GM18861 (cell line): Measurements from ENCODE around the gene TRAF3IP1.
"Not testable (repeated sequence)": the region's sequence is repeated elsewhere in the genome, so short reads cannot be mapped to it uniquely, and the experiment has no call there.

Experiments used
- ATAC-seq: cut with Tn5 transposase; IDR thresholded peaks from one replicate; pipeline ENCODE4 v1.9.1; 2021; ENCODE audit not compliant: unreplicated experiment

TRAF3IP1 gene

GRCh38 chr2:238337846-238338245 is 17.5 kb downstream of the TRAF3IP1 start:
- no peak for ATAC-seq

DNA sequence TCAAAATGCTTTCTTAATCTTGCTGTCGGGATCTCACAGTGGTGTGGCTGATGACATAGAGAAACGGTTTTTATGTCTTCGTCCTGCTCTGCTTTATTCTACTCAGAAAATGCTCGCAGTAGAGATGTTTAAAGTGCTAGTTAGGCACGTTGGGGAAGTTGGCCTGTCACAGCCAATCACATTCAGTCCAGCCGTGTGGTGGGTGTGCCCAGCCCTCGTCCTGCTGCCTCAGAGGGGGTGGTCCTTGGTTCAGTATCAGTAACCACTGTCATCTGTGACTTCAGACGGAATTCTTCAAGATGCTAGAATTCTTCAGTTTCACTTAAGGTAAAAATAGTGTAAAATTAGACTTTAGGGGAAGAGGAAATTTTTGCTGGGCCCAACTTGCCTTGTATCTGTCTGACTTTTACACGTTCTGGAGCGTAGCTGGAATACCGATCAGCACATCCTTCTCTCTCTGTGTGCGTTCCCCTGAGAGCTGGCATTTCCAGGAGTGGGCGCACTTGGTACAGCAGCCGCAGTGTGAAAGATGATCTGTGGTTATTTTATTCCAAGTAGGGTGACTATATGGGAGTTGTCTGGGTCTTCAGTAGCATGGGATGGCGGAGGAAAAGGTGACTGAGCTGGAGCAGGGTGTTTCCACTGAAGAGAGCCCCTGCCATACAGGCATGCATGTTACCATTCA is 18.5 kb downstream of the TRAF3IP1 start:
- no peak for ATAC-seq

- no peak for ATAC-seq
These were observed 19.1 kb downstream of the TRAF3IP1 start for GRCh38 chr2:238339395-238339780.

GRCh38 chr2:238339814-238340213 is 19.5 kb downstream of the TRAF3IP1 start:
- ATAC-seq: no peak

- ATAC-seq: no peak
These were observed 21.2 kb downstream of the TRAF3IP1 start for GRCh38 chr2:238341536-238341935.

DNA sequence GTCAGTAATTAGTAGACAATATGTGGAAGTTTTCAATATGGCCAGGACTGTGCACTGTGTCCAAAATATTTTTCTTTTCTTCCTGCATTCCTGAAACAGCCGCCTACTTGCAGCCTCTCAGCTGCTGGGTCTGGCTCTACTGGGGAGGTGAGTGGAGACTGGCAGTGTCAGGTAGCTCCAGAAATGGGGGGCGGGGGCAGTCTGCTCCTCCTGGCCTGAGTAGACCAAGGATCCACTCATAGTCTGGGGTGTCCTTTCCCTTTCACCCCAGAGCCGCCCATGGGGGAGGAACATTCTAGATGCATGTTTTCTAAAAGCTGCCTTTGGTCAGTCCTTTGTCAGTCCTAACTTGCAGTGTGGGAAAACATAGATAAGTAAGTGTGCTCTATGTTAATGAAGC is 23.7 kb downstream of the TRAF3IP1 start:
- no peak for ATAC-seq

GRCh38 chr2:238344517-238344916 is 24.2 kb downstream of the TRAF3IP1 start:
- ATAC-seq: no peak

GRCh38 chr2:238345297-238345968 is 25.1 kb downstream of the TRAF3IP1 start:
- no peak for ATAC-seq

DNA sequence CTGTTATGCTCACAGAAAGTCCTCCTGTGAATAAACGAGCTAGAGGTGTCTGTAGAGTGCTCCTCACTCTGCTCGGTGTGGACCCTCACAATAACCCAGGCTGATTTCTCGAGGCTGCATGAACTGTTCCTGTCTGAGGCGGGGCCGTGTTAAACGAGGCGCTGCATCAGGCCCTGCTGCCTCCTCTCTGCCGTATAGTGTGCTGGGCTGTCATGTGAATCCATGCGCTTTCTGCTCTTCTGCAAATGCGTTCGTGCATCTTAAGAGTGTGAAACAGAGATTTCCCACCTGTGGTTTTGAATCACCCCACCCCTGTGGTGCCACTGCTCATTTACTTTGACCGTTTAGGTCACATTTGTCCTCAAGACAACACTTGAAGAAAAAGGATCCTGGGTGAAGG is 26.2 kb downstream of the TRAF3IP1 start:
- no peak for ATAC-seq

DNA sequence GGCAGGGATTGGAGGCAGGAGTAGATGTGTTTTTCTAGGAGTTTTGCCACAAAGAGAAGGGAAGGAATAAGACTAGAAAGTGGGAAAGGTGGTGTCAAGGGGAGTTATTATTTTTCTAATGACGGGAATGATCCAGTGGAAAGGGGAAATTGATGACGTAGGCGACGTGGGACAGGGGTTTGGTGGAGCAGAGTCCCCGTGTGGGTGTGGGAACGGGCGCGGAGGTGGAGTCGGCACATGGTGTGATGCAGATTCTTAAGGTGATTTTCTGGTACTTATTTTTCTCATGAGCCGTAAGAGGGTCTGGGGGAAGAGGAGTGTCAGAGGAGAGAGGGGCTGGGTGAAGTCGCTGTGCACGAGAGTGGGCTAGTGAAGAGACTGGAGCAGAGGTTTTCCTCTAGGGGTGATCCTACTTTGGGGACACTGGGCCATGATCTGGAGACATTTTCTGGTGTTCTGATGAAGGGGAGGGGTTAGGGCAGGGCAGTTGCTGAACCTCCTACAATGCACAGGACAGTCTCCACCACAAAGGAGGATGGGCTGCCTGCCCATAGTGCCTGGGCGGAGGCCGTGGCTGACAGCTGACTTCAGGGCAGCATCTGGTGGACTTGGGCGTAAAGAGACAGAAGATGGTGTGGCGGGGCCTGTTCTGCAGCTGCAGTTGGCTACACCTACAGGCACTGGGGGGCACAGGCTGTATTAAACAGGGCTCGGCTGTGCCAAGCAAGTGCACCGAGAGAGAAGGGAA is 30.0 kb downstream of the TRAF3IP1 start:
- ATAC-seq: no peak

GRCh38 chr2:238351315-238351714 is 31.0 kb downstream of the TRAF3IP1 start:
- no peak for ATAC-seq

DNA sequence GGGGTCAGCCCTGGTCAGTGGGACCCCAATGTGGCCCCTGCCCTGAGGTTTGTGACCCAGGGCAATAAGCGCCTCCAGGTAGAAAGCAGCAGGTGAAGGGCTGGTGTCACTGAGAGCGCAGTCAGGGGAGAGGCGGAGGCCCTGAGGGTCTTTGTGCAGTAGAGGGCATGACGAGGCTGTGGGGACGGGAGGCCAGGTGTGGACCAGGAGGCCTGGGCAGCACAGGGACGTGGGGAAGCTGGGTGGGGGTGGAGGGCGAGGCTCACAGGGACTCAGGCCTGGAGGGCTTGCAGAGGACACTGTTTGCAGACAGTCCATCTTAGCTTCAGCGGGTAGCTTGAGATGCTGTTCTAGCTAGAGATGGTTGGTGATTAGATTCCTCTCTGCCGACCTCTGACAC is 32.0 kb downstream of the TRAF3IP1 start:
- no peak for ATAC-seq

- ATAC-seq: no peak
These were observed 38.5 kb downstream of the TRAF3IP1 start for GRCh38 chr2:238358769-238359168.

GRCh38 chr2:238359403-238359802 is 39.1 kb downstream of the TRAF3IP1 start:
- ATAC-seq: no peak

GRCh38 chr2:238361877-238362276 is 41.6 kb downstream of the TRAF3IP1 start:
- no peak for ATAC-seq

DNA sequence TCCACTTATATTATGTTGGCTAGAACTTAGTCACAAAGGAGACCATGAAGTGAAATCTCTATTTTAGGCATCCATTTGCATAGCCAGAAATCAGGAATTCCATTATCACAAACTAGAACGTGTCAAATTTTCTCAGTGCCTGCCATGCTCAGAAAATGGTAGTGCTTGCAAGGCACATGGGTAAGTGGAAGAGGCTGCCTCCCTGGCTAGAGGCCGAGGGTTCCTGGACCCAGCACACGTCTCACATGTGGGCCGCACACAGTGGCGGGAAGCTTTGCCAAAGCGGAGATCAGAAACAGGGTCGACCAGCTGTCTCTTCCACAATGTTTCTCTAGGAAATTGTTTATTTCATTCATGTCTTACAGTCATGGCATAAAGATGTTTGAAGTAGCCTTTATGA is 42.3 kb downstream of the TRAF3IP1 start:
- no peak for ATAC-seq

DNA sequence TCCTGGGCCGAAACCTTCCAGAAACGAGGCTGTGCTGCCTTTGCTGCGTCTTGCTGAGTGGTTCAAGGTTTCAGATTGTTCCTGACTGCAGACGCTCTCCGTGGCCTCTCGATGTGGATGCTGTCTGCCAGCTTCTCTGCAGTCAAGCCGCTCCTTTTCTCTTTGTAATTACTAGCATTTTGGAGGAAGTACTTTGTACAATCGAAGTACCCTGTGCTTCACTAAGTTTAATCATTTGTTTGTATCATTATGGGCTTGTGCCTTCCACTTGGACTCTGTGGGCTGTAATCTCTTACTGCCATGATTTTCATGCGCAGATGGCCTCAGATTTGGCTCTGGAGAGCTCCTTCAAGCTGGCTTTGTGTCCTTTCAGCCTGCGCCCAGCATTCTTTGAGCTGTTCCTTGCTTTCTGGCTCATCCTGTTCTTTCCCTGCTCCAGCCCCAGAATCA is 49.3 kb downstream of the TRAF3IP1 start:
- no peak for ATAC-seq

GRCh38 chr2:238370094-238370822 is 49.9 kb downstream of the TRAF3IP1 start:
- no peak for ATAC-seq

GRCh38 chr2:238370823-238371372 is 50.6 kb downstream of the TRAF3IP1 start:
- no peak for ATAC-seq

DNA sequence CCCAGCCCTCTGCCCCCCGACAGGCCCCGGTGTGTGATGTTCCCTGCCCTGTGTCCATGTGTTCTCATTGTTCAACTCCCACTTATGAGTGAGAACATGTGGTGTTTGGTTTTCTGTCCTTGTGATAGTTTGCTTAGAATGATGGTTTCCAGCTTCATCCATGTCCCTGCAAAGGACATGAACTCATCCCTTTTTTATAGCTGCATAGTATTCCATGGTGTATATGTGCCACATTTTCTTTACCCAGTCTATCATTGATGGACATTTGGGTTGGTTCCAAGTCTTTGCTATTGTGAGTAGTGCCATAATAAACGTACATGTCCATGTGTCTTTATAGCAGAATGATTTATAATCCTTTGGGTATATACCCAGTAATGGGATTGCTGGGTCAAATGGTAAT is 52.0 kb downstream of the TRAF3IP1 start:
- not testable (repeated sequence) for ATAC-seq

DNA sequence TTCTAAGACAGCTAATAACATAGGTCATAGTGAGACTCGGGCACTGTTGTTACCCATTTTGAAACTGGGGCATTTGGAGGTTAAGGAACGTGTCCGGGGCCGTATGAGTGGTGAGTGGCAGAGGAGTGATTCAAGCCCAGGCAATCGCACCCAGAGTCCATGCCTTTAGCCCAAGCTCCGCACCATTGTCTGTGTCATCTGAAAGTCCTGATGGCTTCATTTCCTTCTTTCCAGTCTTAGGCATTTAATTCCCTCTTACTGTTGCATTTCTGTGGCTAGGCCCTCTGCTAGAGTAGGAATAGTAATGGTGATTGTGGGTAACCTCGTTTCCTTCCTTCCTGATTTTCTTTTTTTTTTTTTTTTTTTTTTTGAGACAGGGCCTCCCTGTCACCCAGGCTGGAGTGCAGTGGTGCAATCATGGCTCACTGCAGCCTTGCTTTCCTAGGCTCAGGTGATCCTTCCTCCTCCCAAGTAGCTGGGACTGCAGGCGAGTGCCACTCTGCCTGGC is 56.6 kb downstream of the TRAF3IP1 start:
- no peak for ATAC-seq
